Measurements from ENCODE around the gene PLK3. TPM values are rescaled to one million over a fixed set of nuclear protein-coding genes. Genes with fewer than 3 reads are reported as not detected.

Gene PLK3
- total and polyA plus RNA-seq, 9 of the 15 experiments (the other 6 are each of a cell fraction or from before 2014, with no cell fraction given), result 0.52 to 22.7 (median 11.0) TPM

GRCh38 chr1:44806704-44807363 is 6.7 kb downstream of the PLK3 start, which contains the start of gene DYNLT4 (continued):
- TF ChIP-seq ETS1 (conservative IDR thresholded peaks at IDR 0.05; ENCODE audit: control insufficient read depth, low read depth, low read length), result 0 out of 2 replicates have a peak, but pooled peaks have one; percentile 75
- TF ChIP-seq, protein P1, sequence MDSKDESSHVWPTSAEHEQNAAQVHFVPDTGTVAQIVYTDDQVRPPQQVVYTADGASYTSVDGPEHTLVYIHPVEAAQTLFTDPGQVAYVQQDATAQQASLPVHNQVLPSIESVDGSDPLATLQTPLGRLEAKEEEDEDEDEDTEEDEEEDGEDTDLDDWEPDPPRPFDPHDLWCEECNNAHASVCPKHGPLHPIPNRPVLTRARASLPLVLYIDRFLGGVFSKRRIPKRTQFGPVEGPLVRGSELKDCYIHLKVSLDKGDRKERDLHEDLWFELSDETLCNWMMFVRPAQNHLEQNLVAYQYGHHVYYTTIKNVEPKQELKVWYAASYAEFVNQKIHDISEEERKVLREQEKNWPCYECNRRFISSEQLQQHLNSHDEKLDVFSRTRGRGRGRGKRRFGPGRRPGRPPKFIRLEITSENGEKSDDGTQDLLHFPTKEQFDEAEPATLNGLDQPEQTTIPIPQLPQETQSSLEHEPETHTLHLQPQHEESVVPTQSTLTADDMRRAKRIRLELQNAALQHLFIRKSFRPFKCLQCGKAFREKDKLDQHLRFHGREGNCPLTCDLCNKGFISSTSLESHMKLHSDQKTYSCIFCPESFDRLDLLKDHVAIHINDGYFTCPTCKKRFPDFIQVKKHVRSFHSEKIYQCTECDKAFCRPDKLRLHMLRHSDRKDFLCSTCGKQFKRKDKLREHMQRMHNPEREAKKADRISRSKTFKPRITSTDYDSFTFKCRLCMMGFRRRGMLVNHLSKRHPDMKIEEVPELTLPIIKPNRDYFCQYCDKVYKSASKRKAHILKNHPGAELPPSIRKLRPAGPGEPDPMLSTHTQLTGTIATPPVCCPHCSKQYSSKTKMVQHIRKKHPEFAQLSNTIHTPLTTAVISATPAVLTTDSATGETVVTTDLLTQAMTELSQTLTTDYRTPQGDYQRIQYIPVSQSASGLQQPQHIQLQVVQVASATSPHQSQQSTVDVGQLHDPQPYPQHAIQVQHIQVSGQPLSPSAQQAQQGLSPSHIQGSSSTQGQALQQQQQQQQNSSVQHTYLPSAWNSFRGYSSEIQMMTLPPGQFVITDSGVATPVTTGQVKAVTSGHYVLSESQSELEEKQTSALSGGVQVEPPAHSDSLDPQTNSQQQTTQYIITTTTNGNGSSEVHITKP (IDR thresholded peaks at IDR 0.05; ENCODE audit: partially characterized antibody), result peak; percentile 13
- 0 out of 4 replicates have a peak, but pooled peaks of 1 of the 2 experiments have one; percentile 60 for TF ChIP-seq UBTF (IDR thresholded peaks at IDR 0.05; ENCODE audit: borderline replicate concordance in 1 of 2, low read depth in 2 of 2, low read length in 2 of 2)
- no peak for TF ChIP-seq ZNF75A (CRISPR knock-in tag; IDR thresholded peaks at IDR 0.05)
- peak in 2 of 3 experiments; percentile 62 to 84 for TF ChIP-seq YY1 (IDR thresholded peaks at IDR 0.05; ENCODE audit: borderline replicate concordance in 1 of 3, control insufficient read depth in 1 of 3, extremely low read depth in 1 of 3, insufficient read depth in 3 of 3, insufficient read length in 1 of 3, insufficient replicate concordance in 2 of 3, low read depth in 1 of 3, low read length in 2 of 3)
- no peak for TF ChIP-seq CCNT2 (IDR thresholded peaks at IDR 0.05; ENCODE audit: borderline replicate concordance, extremely low read depth, insufficient read length, low read depth, low read length)
- TF ChIP-seq, protein P2, sequence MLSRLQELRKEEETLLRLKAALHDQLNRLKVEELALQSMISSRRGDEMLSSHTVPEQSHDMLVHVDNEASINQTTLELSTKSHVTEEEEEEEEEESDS (CRISPR knock-in tag; IDR thresholded peaks at IDR 0.05), result no peak
- TF ChIP-seq, protein P3, sequence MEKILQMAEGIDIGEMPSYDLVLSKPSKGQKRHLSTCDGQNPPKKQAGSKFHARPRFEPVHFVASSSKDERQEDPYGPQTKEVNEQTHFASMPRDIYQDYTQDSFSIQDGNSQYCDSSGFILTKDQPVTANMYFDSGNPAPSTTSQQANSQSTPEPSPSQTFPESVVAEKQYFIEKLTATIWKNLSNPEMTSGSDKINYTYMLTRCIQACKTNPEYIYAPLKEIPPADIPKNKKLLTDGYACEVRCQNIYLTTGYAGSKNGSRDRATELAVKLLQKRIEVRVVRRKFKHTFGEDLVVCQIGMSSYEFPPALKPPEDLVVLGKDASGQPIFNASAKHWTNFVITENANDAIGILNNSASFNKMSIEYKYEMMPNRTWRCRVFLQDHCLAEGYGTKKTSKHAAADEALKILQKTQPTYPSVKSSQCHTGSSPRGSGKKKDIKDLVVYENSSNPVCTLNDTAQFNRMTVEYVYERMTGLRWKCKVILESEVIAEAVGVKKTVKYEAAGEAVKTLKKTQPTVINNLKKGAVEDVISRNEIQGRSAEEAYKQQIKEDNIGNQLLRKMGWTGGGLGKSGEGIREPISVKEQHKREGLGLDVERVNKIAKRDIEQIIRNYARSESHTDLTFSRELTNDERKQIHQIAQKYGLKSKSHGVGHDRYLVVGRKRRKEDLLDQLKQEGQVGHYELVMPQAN (IDR thresholded peaks at IDR 0.05; ENCODE audit: borderline replicate concordance), result no peak
- no peak for TF ChIP-seq ZFX (CRISPR knock-in tag; IDR thresholded peaks at IDR 0.05)
- no peak for TF ChIP-seq MED1 (CRISPR knock-in tag; IDR thresholded peaks at IDR 0.05; ENCODE audit: borderline replicate concordance)
- no peak for TF ChIP-seq ZBTB26 (CRISPR knock-in tag; IDR thresholded peaks at IDR 0.05)
- TF ChIP-seq ELF2 (CRISPR knock-in tag; IDR thresholded peaks at IDR 0.05), result no peak
- TF ChIP-seq LEF1 (IDR thresholded peaks at IDR 0.05), result no peak
- TF ChIP-seq CC2D1A (IDR thresholded peaks at IDR 0.05), result 0 out of 2 replicates have a peak, but pooled peaks have one; percentile 8
- 0 out of 2 replicates have a peak, but pooled peaks have one; percentile 51 for TF ChIP-seq SUPT5H (IDR thresholded peaks at IDR 0.05)
